PFSK-1 (cell line): ENCODE measurements around the gene OR6N1.

Experiments used
- POLR2AphosphoS5 ChIP-seq: IDR thresholded peaks from 2 replicates; pipeline ENCODE4 v1.6.1; 2012; ENCODE audit warnings: low read depth, mild to moderate bottlenecking, control low read depth, low read length, moderate library complexity
- SIN3A ChIP-seq: IDR thresholded peaks from 2 replicates; pipeline ENCODE4 v1.6.1; 2012; ENCODE audit warnings: mild to moderate bottlenecking, low read length, moderate library complexity, borderline replicate concordance; ENCODE audit not compliant: insufficient read depth
- TAF1 ChIP-seq: IDR thresholded peaks from 2 replicates; pipeline ENCODE4 v1.6.1; 2012; ENCODE audit warnings: low read length, control low read depth, borderline replicate concordance; ENCODE audit not compliant: insufficient read depth
- TF ChIP-seq, protein P1 (sequence below), 2 experiments: IDR thresholded peaks; 2 replicates each; pipeline versions ENCODE4 v1.6.1 to v1.8.0; 2011 to 2012; ENCODE audit warnings: low read depth in 2 of 2, low read length in 2 of 2, control low read depth in 1 of 2, inconsistent platforms in 1 of 2, mild to moderate bottlenecking in 1 of 2, moderate library complexity in 1 of 2; ENCODE audit not compliant: insufficient read depth in 1 of 2

- no peak for TF ChIP-seq POLR2AphosphoS5
- TF ChIP-seq, protein P1, sequence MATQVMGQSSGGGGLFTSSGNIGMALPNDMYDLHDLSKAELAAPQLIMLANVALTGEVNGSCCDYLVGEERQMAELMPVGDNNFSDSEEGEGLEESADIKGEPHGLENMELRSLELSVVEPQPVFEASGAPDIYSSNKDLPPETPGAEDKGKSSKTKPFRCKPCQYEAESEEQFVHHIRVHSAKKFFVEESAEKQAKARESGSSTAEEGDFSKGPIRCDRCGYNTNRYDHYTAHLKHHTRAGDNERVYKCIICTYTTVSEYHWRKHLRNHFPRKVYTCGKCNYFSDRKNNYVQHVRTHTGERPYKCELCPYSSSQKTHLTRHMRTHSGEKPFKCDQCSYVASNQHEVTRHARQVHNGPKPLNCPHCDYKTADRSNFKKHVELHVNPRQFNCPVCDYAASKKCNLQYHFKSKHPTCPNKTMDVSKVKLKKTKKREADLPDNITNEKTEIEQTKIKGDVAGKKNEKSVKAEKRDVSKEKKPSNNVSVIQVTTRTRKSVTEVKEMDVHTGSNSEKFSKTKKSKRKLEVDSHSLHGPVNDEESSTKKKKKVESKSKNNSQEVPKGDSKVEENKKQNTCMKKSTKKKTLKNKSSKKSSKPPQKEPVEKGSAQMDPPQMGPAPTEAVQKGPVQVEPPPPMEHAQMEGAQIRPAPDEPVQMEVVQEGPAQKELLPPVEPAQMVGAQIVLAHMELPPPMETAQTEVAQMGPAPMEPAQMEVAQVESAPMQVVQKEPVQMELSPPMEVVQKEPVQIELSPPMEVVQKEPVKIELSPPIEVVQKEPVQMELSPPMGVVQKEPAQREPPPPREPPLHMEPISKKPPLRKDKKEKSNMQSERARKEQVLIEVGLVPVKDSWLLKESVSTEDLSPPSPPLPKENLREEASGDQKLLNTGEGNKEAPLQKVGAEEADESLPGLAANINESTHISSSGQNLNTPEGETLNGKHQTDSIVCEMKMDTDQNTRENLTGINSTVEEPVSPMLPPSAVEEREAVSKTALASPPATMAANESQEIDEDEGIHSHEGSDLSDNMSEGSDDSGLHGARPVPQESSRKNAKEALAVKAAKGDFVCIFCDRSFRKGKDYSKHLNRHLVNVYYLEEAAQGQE (IDR thresholded peaks at IDR 0.05; ENCODE audit: insufficient read depth in 1 of 2, low read depth in 2 of 2, low read length in 2 of 2), result no peak
- no peak for TF ChIP-seq TAF1
- no peak for TF ChIP-seq SIN3A
These were observed 43.3 kb downstream of the OR6N1 start for GRCh38 chr1:158728510-158729225.
